Activated CD8-positive, alpha-beta T cell treated with anti-CD3 and anti-CD28 coated beads, Interleukin-2, amount 10 ng/mL, durations not matched to agents 7 days and 5 days (primary cell): ENCODE results near the gene ASCL2. TPM values are rescaled to one million over a fixed set of nuclear protein-coding genes. Genes with fewer than 3 reads are reported as not detected.

Source experiments
- ATAC-seq: fragments of 150-1000 bp; cut with Tn5 transposase; one replicate; pipeline ENCODE4 v1.10.0; 2021; ENCODE audit warnings: moderate library complexity
- CTCF ChIA-PET: fragments of 350-600 bp; sonication (Branson Sonifier 250); formaldehyde crosslinking; loops from one replicate; lab custom pipeline; 2021; ENCODE audit warnings: antibody characterized with exemption; lab: Charles Lee
- POLR2A ChIA-PET: fragments of 350-600 bp; sonication (Branson Sonifier 250); formaldehyde crosslinking; loops from one replicate; lab custom pipeline; 2021; ENCODE audit warnings: antibody characterized with exemption; lab: Charles Lee
- DNase-seq: peaks from one replicate; pipeline ENCODE4 v3.0.0-alpha.2; 2020
- H3K27ac Mint-ChIP-seq: one replicate; pipeline ENCODE4 v1.8.0; 2021; ENCODE audit warnings: mild to moderate bottlenecking, mixed read lengths
- H3K27me3 Mint-ChIP-seq: one replicate; pipeline ENCODE4 v1.8.0; 2021; ENCODE audit warnings: low read depth, mixed read lengths
- H3K36me3 Mint-ChIP-seq: one replicate; pipeline ENCODE4 v1.8.0; 2021; ENCODE audit warnings: low read depth, mixed read lengths
- H3K4me1 Mint-ChIP-seq: one replicate; pipeline ENCODE4 v1.8.0; 2021; ENCODE audit warnings: low read depth, mixed read lengths
- H3K4me3 Mint-ChIP-seq: one replicate; pipeline ENCODE4 v1.8.0; 2021; ENCODE audit warnings: mild to moderate bottlenecking, mixed read lengths
- H3K9me3 Mint-ChIP-seq: one replicate; pipeline ENCODE4 v1.8.0; 2022; ENCODE audit warnings: mixed read lengths; ENCODE audit not compliant: insufficient read depth
- total RNA-seq, 2 experiments: library from RNA; stranded (reverse); gene quantifications; one replicate each; pipeline ENCODE4 v1.2.3, GENCODE V29; 2021

Gene ASCL2
- total RNA-seq, 2 experiments from 2014 or later, result 0.13 to 0.53 TPM

GRCh38 chr11:2306877-2307500, 36.6 kb upstream of the ASCL2 start:
- ChIA-PET POLR2A (interaction anchor here (1.4 to 2.2 kb wide), 2 partner anchors 36 to 93 kb away, joined by 3 to 6 read pairs; partner anchors contain the start of gene TSSC4), CTCF (interaction anchor here (1.0 to 12.4 kb wide), 12 partner anchors 10 to 225 kb away, joined by 3 to 351 read pairs (median 16); partner anchors contain the start of genes CD81 and TSSC4)
- H3K9me3 Mint-ChIP-seq, result no peaks in the 10 kb centered on the region
- peaks cover 7% of the 10 kb centered on the region for H3K36me3 Mint-ChIP-seq
- peaks cover 44% of the 10 kb centered on the region for H3K4me1 Mint-ChIP-seq
- no peak overlapping the region for H3K27ac Mint-ChIP-seq
- H3K27me3 Mint-ChIP-seq, result no peaks in the 10 kb centered on the region
- H3K4me3 Mint-ChIP-seq, result no peak overlapping the region
- DNase-seq, result no peak
- no peak for ATAC-seq

- DNase-seq, result no peak
- no peak for ATAC-seq
- Mint-ChIP-seq H3K27me3 (no peaks in the 10 kb centered on the region), H3K36me3 (peaks cover 12% of the 10 kb centered on the region), H3K4me3 (peak overlapping the region; percentile 94), H3K4me1 (peaks cover 49% of the 10 kb centered on the region), H3K9me3 (no peaks in the 10 kb centered on the region), H3K27ac (peak overlapping the region; percentile 89)
- ChIA-PET POLR2A (interaction anchor here (1.4 to 2.2 kb wide), 3 partner anchors 9 to 94 kb away, joined by 3 to 6 read pairs (median 4); partner anchors contain the start of gene TSSC4), CTCF (interaction anchor here (0.7 to 12.4 kb wide), 19 partner anchors 8 to 583 kb away, joined by 3 to 351 read pairs (median 5); partner anchors contain the start of genes CD81 and TSSC4)
Observed at GRCh38 chr11:2306452-2306823, 36.0 kb upstream of the ASCL2 start.

- Mint-ChIP-seq H3K4me1 (peaks cover 50% of the 10 kb centered on the region), H3K27ac (peak overlapping the region; percentile 89), H3K4me3 (peak overlapping the region; percentile 94), H3K9me3 (no peaks in the 10 kb centered on the region), H3K27me3 (no peaks in the 10 kb centered on the region), H3K36me3 (peaks cover 12% of the 10 kb centered on the region)
- ChIA-PET POLR2A (interaction anchor here (1.4 to 2.2 kb wide), 4 partner anchors 10 to 94 kb away, joined by 3 to 13 read pairs (median 5); partner anchors contain the start of genes CD81 and TSSC4), CTCF (interaction anchor here (0.7 to 12.4 kb wide), 32 partner anchors 8 to 586 kb away, joined by 3 to 351 read pairs (median 5); partner anchors contain the start of genes CD81 and TSSC4)
- DNase-seq (peak; percentile 49), ATAC-seq (peak; percentile 12)
Observed at GRCh38 chr11:2305788-2306451, 35.5 kb upstream of the ASCL2 start.

GRCh38 chr11:2305140-2305778, 34.9 kb upstream of the ASCL2 start:
- H3K36me3 Mint-ChIP-seq, result peaks cover 12% of the 10 kb centered on the region
- H3K4me1 Mint-ChIP-seq, result peaks cover 55% of the 10 kb centered on the region
- no peaks in the 10 kb centered on the region for H3K9me3 Mint-ChIP-seq
- ChIA-PET CTCF (interaction anchor here (0.6 to 12.4 kb wide), 45 partner anchors 9 to 587 kb away, joined by 3 to 351 read pairs (median 5); partner anchors contain the start of genes CD81, KCNQ1 and TSSC4), POLR2A (interaction anchor here (1.0 to 2.2 kb wide), 5 partner anchors 11 to 95 kb away, joined by 3 to 13 read pairs (median 4); partner anchors contain the start of genes CD81 and TSSC4)
- DNase-seq, result peak; percentile 89
- peak overlapping the region; percentile 89 for H3K27ac Mint-ChIP-seq
- peak; percentile 62 for ATAC-seq
- peak overlapping the region; percentile 94 for H3K4me3 Mint-ChIP-seq
- H3K27me3 Mint-ChIP-seq, result no peaks in the 10 kb centered on the region

GRCh38 chr11:2304506-2305139, 34.2 kb upstream of the ASCL2 start:
- H3K36me3 Mint-ChIP-seq, result peaks cover 14% of the 10 kb centered on the region
- no peaks in the 10 kb centered on the region for H3K9me3 Mint-ChIP-seq
- peak overlapping the region; percentile 94 for H3K4me3 Mint-ChIP-seq
- H3K4me1 Mint-ChIP-seq, result peaks cover 57% of the 10 kb centered on the region
- ATAC-seq (no peak), DNase-seq (peak; percentile 20)
- ChIA-PET CTCF (interaction anchor here (0.6 to 12.4 kb wide), 41 partner anchors 8 to 587 kb away, joined by 3 to 351 read pairs (median 5); partner anchors contain the start of genes CD81, KCNQ1 and TSSC4), POLR2A (interaction anchor here (1.0 to 2.2 kb wide), 4 partner anchors 11 to 95 kb away, joined by 4 to 13 read pairs (median 5); partner anchors contain the start of genes CD81 and TSSC4)
- peak overlapping the region; percentile 74 for H3K27ac Mint-ChIP-seq
- H3K27me3 Mint-ChIP-seq, result no peaks in the 10 kb centered on the region

- ChIA-PET POLR2A (interaction anchor here (0.6 to 2.2 kb wide), 3 partner anchors 9 to 117 kb away, joined by 3 to 13 read pairs (median 6); partner anchors contain the start of gene CD81), CTCF (interaction anchor here (0.6 to 12.4 kb wide), 26 partner anchors 7 to 588 kb away, joined by 3 to 351 read pairs (median 6); partner anchors contain the start of genes CD81, KCNQ1 and TSSC4)
- ATAC-seq (no peak), DNase-seq (peak; percentile 20)
- Mint-ChIP-seq H3K9me3 (no peaks in the 10 kb centered on the region), H3K4me1 (peaks cover 65% of the 10 kb centered on the region), H3K36me3 (peaks cover 17% of the 10 kb centered on the region), H3K4me3 (peak overlapping the region; percentile 94), H3K27me3 (no peaks in the 10 kb centered on the region), H3K27ac (peak overlapping the region; percentile 93)
Observed at GRCh38 chr11:2303627-2304505, 33.5 kb upstream of the ASCL2 start.

- ATAC-seq, result no peak
Observed at GRCh38 chr11:2302896-2303626, 32.7 kb upstream of the ASCL2 start.

GRCh38 chr11:2302306-2302895, 32.0 kb upstream of the ASCL2 start:
- peaks cover 18% of the 10 kb centered on the region for H3K36me3 Mint-ChIP-seq
- CTCF ChIA-PET, result interaction anchor here (0.8 to 12.4 kb wide), 8 partner anchors 19 to 231 kb away, joined by 3 to 351 read pairs (median 4); partner anchors contain the start of gene TSSC4
- no peaks in the 10 kb centered on the region for H3K27me3 Mint-ChIP-seq
- POLR2A ChIA-PET, result interaction anchor here (1.0 to 2.2 kb wide), 4 partner anchors 11 to 231 kb away, joined by 3 to 9 read pairs (median 6); partner anchors contain the start of gene TSSC4
- ATAC-seq (peak; percentile 43), DNase-seq (peak; percentile 61)
- H3K4me1 Mint-ChIP-seq, result peaks cover 75% of the 10 kb centered on the region
- no peaks in the 10 kb centered on the region for H3K9me3 Mint-ChIP-seq
- H3K4me3 Mint-ChIP-seq, result peak overlapping the region; percentile 94
- peak overlapping the region; percentile 93 for H3K27ac Mint-ChIP-seq

More at GRCh38 chr11:2302896-2303626, 32.7 kb upstream of the ASCL2 start:
- Mint-ChIP-seq H3K4me3 (peak overlapping the region; percentile 94), H3K27me3 (no peaks in the 10 kb centered on the region), H3K4me1 (peaks cover 70% of the 10 kb centered on the region), H3K27ac (peak overlapping the region; percentile 93), H3K9me3 (no peaks in the 10 kb centered on the region), H3K36me3 (peaks cover 17% of the 10 kb centered on the region)
- POLR2A ChIA-PET, result interaction anchor here (0.6 to 2.2 kb wide), 2 partner anchors 10 to 118 kb away, joined by 3 to 6 read pairs; no protein-coding TSS in a partner anchor
- peak; percentile 21 for DNase-seq
- CTCF ChIA-PET, result interaction anchor here (0.7 to 12.4 kb wide), 8 partner anchors 26 to 117 kb away, joined by 3 to 351 read pairs (median 4); partner anchors contain the start of gene TSSC4
